Measurements from ENCODE around the gene CDKN2AIPNL. TPM values are rescaled to one million over a fixed set of nuclear protein-coding genes. Genes with fewer than 3 reads are reported as not detected.
A peak's percentile ranks its signal among the peaks of the same experiment; 100 is the strongest.
"Not testable (repeated sequence)": the region's sequence is repeated elsewhere in the genome, so short reads cannot be mapped to it uniquely, and the experiment has no call there.

Gene CDKN2AIPNL
- total RNA-seq, 5 donors from 2014 or later (not counting 1 experiment from before 2014, with no cell fraction given), result 14.0 to 17.3 (median 15.3) TPM

GRCh38 chr5:134382204-134382603 lies 29.5 kb downstream of the CDKN2AIPNL start:
- H3K9me3 ChIP-seq; H3K9me3 Mint-ChIP-seq; H3K27me3 ChIP-seq (replicated peaks in 1 of 2; ENCODE audit: control insufficient read depth in 2 of 2, extremely low read depth in 1 of 2, insufficient read depth in 2 of 2, low read length in 1 of 2); H3K27ac ChIP-seq (ENCODE audit: low read length); H3K4me3 ChIP-seq (ENCODE audit: control insufficient read depth in 1 of 2, extremely low read depth in 1 of 2, low read length in 1 of 2); H3K27ac Mint-ChIP-seq; H3K4me3 Mint-ChIP-seq; H3K27me3 Mint-ChIP-seq; DNase-seq; ATAC-seq (replicated peaks in 1 of 4): not testable (repeated sequence)
- ChIA-PET CTCF (interaction anchor here in 1 of 2 donors (0.6 to 0.7 kb wide), 3 partner anchors 261 to 429 kb away, joined by 4 to 6 read pairs (median 6); no protein-coding TSS in a partner anchor), POLR2A (interaction anchor here in 1 of 2 donors (1.1 kb wide), 1 partner anchor 14 kb away, joined by 4 read pairs; no protein-coding TSS in a partner anchor)
- Histone ChIP-seq H3K36me3 (ENCODE audit: control insufficient read depth in 2 of 2, extremely low read depth in 1 of 2, insufficient read depth in 1 of 2, low read length in 1 of 2) (peaks cover 0 to 75% of the 10 kb centered on the region in 2 donors), H3K4me1 (ENCODE audit: control insufficient read depth in 1 of 2, extremely low read depth in 1 of 2, insufficient read depth in 2 of 2, low read length in 2 of 2) (peaks cover 10 to 11% of the 10 kb centered on the region in 2 experiments)
- WGBS (ENCODE audit: insufficient coverage), result no CpG with 5 or more reads among the region's 2 CpGs
- H3K4me1 Mint-ChIP-seq, result peaks cover 35 to 40% (median 39%) of the 10 kb centered on the region in 3 donors
- peaks cover 45% of the 10 kb centered on the region for H3K36me3 Mint-ChIP-seq

- Mint-ChIP-seq H3K27ac (peak overlapping the region; percentile 17 to 42), H3K27me3 (no peaks in the 10 kb centered on the region), H3K36me3 (peaks cover 44% of the 10 kb centered on the region), H3K9me3 (no peaks in the 10 kb centered on the region), H3K4me1 (peaks cover 44 to 53% (median 51%) of the 10 kb centered on the region in 3 donors), H3K4me3 (peak overlapping the region in 2 of 3 donors; percentile 24 to 62)
- no peak overlapping the region for H3K4me3 ChIP-seq (ENCODE audit: control insufficient read depth in 1 of 2, extremely low read depth in 1 of 2, low read length in 1 of 2)
- ATAC-seq (replicated peaks in 1 of 4), result peak in 2 of 4 experiments; percentile 26 to 71
- peaks cover 12 to 14% of the 10 kb centered on the region in 2 experiments for H3K4me1 ChIP-seq (ENCODE audit: control insufficient read depth in 1 of 2, extremely low read depth in 1 of 2, insufficient read depth in 2 of 2, low read length in 2 of 2)
- H3K27ac ChIP-seq (ENCODE audit: low read length), result no peak overlapping the region
- no peaks in the 10 kb centered on the region for H3K9me3 ChIP-seq
- no peaks in the 10 kb centered on the region for H3K27me3 ChIP-seq (replicated peaks in 1 of 2; ENCODE audit: control insufficient read depth in 2 of 2, extremely low read depth in 1 of 2, insufficient read depth in 2 of 2, low read length in 1 of 2)
- peaks cover 0 to 73% of the 10 kb centered on the region in 2 donors for H3K36me3 ChIP-seq (ENCODE audit: control insufficient read depth in 2 of 2, extremely low read depth in 1 of 2, insufficient read depth in 1 of 2, low read length in 1 of 2)
- ChIA-PET POLR2A (interaction anchor here (0.5 to 1.0 kb wide), 8 partner anchors 10 to 414 kb away, joined by 3 to 8 read pairs (median 4); no protein-coding TSS in a partner anchor), CTCF (interaction anchor here (0.6 to 1.5 kb wide), 5 partner anchors 14 to 1594 kb away, joined by 3 to 5 read pairs (median 4); partner anchors contain the start of gene CDKL3 (in 1 of the 2))
- DNase-seq, result peak in 2 of 35 experiments; percentile 32 to 35
- WGBS (ENCODE audit: insufficient coverage), result no CpG with 5 or more reads among the region's 5 CpGs
Observed at GRCh38 chr5:134380346-134380745, 31.3 kb downstream of the CDKN2AIPNL start.

GRCh38 chr5:134374232-134374631 lies 37.4 kb downstream of the CDKN2AIPNL start:
- Histone ChIP-seq H3K27me3 (replicated peaks in 1 of 2; ENCODE audit: control insufficient read depth in 2 of 2, extremely low read depth in 1 of 2, insufficient read depth in 2 of 2, low read length in 1 of 2) (no peaks in the 10 kb centered on the region), H3K4me1 (ENCODE audit: control insufficient read depth in 1 of 2, extremely low read depth in 1 of 2, insufficient read depth in 2 of 2, low read length in 2 of 2) (peaks cover 24 to 28% of the 10 kb centered on the region in 2 experiments), H3K36me3 (ENCODE audit: control insufficient read depth in 2 of 2, extremely low read depth in 1 of 2, insufficient read depth in 1 of 2, low read length in 1 of 2) (peaks cover 0 to 36% of the 10 kb centered on the region in 2 donors), H3K4me3 (ENCODE audit: control insufficient read depth in 1 of 2, extremely low read depth in 1 of 2, low read length in 1 of 2) (no peak overlapping the region), H3K27ac (ENCODE audit: low read length) (no peak overlapping the region), H3K9me3 (no peaks in the 10 kb centered on the region)
- Mint-ChIP-seq H3K27ac (peak overlapping the region in 1 of 2 donors; percentile 15), H3K27me3 (peaks cover 0 to 2% of the 10 kb centered on the region in 2 donors), H3K9me3 (no peaks in the 10 kb centered on the region), H3K4me1 (peaks cover 63 to 76% (median 71%) of the 10 kb centered on the region in 3 donors), H3K36me3 (peaks cover 29% of the 10 kb centered on the region), H3K4me3 (peak overlapping the region; percentile 13 to 97 (median 49))
- ChIA-PET CTCF (interaction anchor here in 1 of 2 donors (1.5 kb wide), 1 partner anchor 70 kb away, joined by 5 read pairs; no protein-coding TSS in a partner anchor), POLR2A (interaction anchor here (0.7 kb wide), 2 partner anchors 55 to 185 kb away, joined by 3 to 4 read pairs; no protein-coding TSS in a partner anchor)
- no peak for ATAC-seq (replicated peaks in 1 of 4)
- WGBS (ENCODE audit: insufficient coverage), result no CpG with 5 or more reads among the region's 3 CpGs
- peak in 11 of 35 experiments; percentile 6 to 39 (median 16) for DNase-seq

- no CpG with 5 or more reads among the region's 5 CpGs for WGBS (ENCODE audit: insufficient coverage)
- H3K9me3 ChIP-seq; ATAC-seq (replicated peaks in 1 of 4); H3K9me3 Mint-ChIP-seq; CTCF ChIA-PET; POLR2A ChIA-PET; H3K4me3 ChIP-seq (ENCODE audit: control insufficient read depth in 1 of 2, extremely low read depth in 1 of 2, low read length in 1 of 2); DNase-seq; H3K27me3 Mint-ChIP-seq; H3K27me3 ChIP-seq (replicated peaks in 1 of 2; ENCODE audit: control insufficient read depth in 2 of 2, extremely low read depth in 1 of 2, insufficient read depth in 2 of 2, low read length in 1 of 2); H3K27ac ChIP-seq (ENCODE audit: low read length): not testable (repeated sequence)
- peaks cover 57 to 70% (median 65%) of the 10 kb centered on the region in 3 donors for H3K4me1 Mint-ChIP-seq
- H3K4me3 Mint-ChIP-seq, result peak overlapping the region; percentile 59 to 97 (median 76)
- Histone ChIP-seq H3K4me1 (ENCODE audit: control insufficient read depth in 1 of 2, extremely low read depth in 1 of 2, insufficient read depth in 2 of 2, low read length in 2 of 2) (peaks cover 24 to 29% of the 10 kb centered on the region in 2 experiments), H3K36me3 (ENCODE audit: control insufficient read depth in 2 of 2, extremely low read depth in 1 of 2, insufficient read depth in 1 of 2, low read length in 1 of 2) (peaks cover 0 to 32% of the 10 kb centered on the region in 2 donors)
- peaks cover 25% of the 10 kb centered on the region for H3K36me3 Mint-ChIP-seq
- peak overlapping the region; percentile 55 to 75 for H3K27ac Mint-ChIP-seq
Observed at GRCh38 chr5:134373633-134374032, 38.0 kb downstream of the CDKN2AIPNL start.

- H3K4me1 ChIP-seq (ENCODE audit: control insufficient read depth in 1 of 2, extremely low read depth in 1 of 2, insufficient read depth in 2 of 2, low read length in 2 of 2), result peaks cover 24 to 32% of the 10 kb centered on the region in 2 experiments
- ATAC-seq (replicated peaks in 1 of 4) (no peak), DNase-seq (peak in 26 of 35 experiments; percentile 5 to 43 (median 22))
- ChIA-PET CTCF (interaction anchor here (0.6 to 1.3 kb wide), 8 partner anchors 10 to 215 kb away, joined by 3 to 5 read pairs (median 3); partner anchors contain the start of genes CDKN2AIPNL (in 1 of the 2), PPP2CA (in 1 of the 2) and SKP1 (in 1 of the 2)), POLR2A (interaction anchor here (0.5 to 1.2 kb wide), 17 partner anchors 7 to 475 kb away, joined by 3 to 7 read pairs (median 4); partner anchors contain the start of genes PPP2CA (in 1 of the 2) and VDAC1 (in 1 of the 2))
- H3K4me3 ChIP-seq (ENCODE audit: control insufficient read depth in 1 of 2, extremely low read depth in 1 of 2, low read length in 1 of 2), result peak overlapping the region; percentile 94 to 99
- WGBS (ENCODE audit: insufficient coverage), result 0% methylated on average over 21 of the region's 29 CpGs
- no peaks in the 10 kb centered on the region for H3K27me3 ChIP-seq (replicated peaks in 1 of 2; ENCODE audit: control insufficient read depth in 2 of 2, extremely low read depth in 1 of 2, insufficient read depth in 2 of 2, low read length in 1 of 2)
- H3K36me3 ChIP-seq (ENCODE audit: control insufficient read depth in 2 of 2, extremely low read depth in 1 of 2, insufficient read depth in 1 of 2, low read length in 1 of 2), result peaks cover 0 to 17% of the 10 kb centered on the region in 2 donors
- Mint-ChIP-seq H3K27me3 (peaks cover 0 to 2% of the 10 kb centered on the region in 2 donors), H3K4me3 (peak overlapping the region; percentile 97 to 98 (median 97)), H3K4me1 (peaks cover 55 to 59% (median 59%) of the 10 kb centered on the region in 3 donors), H3K36me3 (peaks cover 17% of the 10 kb centered on the region), H3K9me3 (no peaks in the 10 kb centered on the region), H3K27ac (peak overlapping the region; percentile 100)
- H3K27ac ChIP-seq (ENCODE audit: low read length), result peak overlapping the region; percentile 99
- no peaks in the 10 kb centered on the region for H3K9me3 ChIP-seq
Observed at GRCh38 chr5:134371834-134372340, 39.8 kb downstream of the CDKN2AIPNL start.
